Duodenal mucosa (tissue), 2 donors: ENCODE measurements around the gene ELOB.

ENCODE experiments used
- H3K27ac ChIP-seq: one replicate; pipeline ENCODE4 v1.7.0; 2013; ENCODE audit warnings: low read depth, low read length
- H3K27me3 ChIP-seq, 2 donors: one replicate each; pipeline ENCODE4 v1.7.0; 2013; ENCODE audit warnings: low read length in 2 of 2, control low read depth in 1 of 2; ENCODE audit not compliant: insufficient read depth in 2 of 2, control insufficient read depth in 1 of 2
- H3K36me3 ChIP-seq, 2 donors: one replicate each; pipeline ENCODE4 v1.7.0; 2013; ENCODE audit warnings: low read length in 2 of 2, control low read depth in 1 of 2; ENCODE audit not compliant: insufficient read depth in 2 of 2, control insufficient read depth in 1 of 2
- H3K4me1 ChIP-seq, 2 donors: one replicate each; pipeline ENCODE4 v1.7.0; 2013; ENCODE audit warnings: low read length in 2 of 2, control low read depth in 1 of 2; ENCODE audit not compliant: insufficient read depth in 2 of 2, control insufficient read depth in 1 of 2
- H3K4me3 ChIP-seq, 2 donors: one replicate each; pipeline ENCODE4 v1.7.0; 2013; ENCODE audit warnings: low read length in 2 of 2, low read depth in 1 of 2
- H3K9ac ChIP-seq, 2 donors: one replicate each; pipeline ENCODE4 v1.7.0; 2013; ENCODE audit warnings: low read length in 2 of 2, low read depth in 1 of 2
- H3K9me3 ChIP-seq, 2 donors: one replicate each; pipeline ENCODE4 v1.7.0; 2013; ENCODE audit warnings: low read length in 2 of 2, control low read depth in 1 of 2; ENCODE audit not compliant: control insufficient read depth in 1 of 2

The ELOB gene

DNA sequence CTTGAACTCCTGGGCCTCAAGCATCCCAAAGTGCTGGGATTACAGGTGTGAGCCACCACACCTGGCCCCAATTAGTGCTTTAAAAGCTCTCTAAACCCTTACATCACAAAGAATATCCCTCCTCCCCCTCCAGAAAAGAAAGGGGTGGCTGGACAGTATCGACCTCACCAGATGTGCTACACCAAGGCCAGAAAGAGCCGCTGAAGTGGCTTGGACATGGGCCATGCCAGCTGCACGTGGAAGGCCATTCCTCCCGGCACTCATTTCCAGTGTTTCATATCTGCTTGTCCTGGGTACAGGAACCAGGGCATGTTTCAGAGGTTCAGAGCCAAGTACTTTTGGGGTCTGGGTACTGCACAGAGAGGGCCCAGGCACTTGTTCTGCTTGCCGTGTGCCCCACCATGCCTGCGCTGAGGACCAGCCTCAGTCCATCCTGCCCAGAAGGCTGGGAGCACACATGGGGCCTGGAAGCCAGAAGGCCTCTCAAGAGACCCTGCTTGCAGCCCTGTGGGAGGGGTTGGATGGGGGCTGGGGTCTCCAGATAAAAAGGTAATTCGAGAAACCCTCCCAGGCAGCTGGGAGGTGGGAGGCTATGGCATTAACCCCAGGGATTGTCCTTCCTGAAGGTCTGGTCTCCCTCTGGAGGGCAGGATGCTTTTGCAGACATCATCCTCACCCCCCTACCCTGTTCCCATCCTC, 28.2 kb downstream of the ELOB start:
- Histone ChIP-seq H3K9me3 (no peaks in the 10 kb centered on the region), H3K27me3 (no peaks in the 10 kb centered on the region), H3K4me3 (no peak overlapping the region), H3K36me3 (no peaks in the 10 kb centered on the region), H3K9ac (no peak overlapping the region), H3K27ac (no peak overlapping the region), H3K4me1 (peaks cover 7 to 10% of the 10 kb centered on the region in 2 donors)

DNA sequence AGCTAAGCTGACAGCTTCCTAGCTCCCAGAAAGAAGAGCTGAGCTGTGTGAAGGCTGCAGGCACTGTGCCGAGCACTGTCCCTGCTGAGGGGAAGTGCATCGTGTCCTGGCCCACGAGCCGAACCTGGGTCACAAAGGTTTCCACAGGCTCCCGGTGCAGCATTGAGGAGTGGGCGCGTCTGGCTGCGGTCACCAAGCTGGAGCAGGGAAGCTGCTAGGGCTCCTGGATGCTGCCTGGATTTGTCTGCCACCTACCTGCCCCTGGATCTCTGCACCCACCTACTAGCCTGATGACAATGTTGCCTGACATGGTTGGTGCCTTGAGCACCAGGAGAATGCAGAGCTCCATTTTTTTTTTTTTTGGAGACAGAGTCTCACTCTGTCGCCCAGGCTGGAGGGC, 31.1 kb downstream of the ELOB start:
- no peak overlapping the region for H3K9ac ChIP-seq
- no peaks in the 10 kb centered on the region for H3K4me1 ChIP-seq
- no peak overlapping the region for H3K27ac ChIP-seq
- no peaks in the 10 kb centered on the region for H3K36me3 ChIP-seq
- H3K27me3 ChIP-seq, result no peaks in the 10 kb centered on the region
- H3K4me3 ChIP-seq, result no peak overlapping the region
- H3K9me3 ChIP-seq, result no peaks in the 10 kb centered on the region

DNA sequence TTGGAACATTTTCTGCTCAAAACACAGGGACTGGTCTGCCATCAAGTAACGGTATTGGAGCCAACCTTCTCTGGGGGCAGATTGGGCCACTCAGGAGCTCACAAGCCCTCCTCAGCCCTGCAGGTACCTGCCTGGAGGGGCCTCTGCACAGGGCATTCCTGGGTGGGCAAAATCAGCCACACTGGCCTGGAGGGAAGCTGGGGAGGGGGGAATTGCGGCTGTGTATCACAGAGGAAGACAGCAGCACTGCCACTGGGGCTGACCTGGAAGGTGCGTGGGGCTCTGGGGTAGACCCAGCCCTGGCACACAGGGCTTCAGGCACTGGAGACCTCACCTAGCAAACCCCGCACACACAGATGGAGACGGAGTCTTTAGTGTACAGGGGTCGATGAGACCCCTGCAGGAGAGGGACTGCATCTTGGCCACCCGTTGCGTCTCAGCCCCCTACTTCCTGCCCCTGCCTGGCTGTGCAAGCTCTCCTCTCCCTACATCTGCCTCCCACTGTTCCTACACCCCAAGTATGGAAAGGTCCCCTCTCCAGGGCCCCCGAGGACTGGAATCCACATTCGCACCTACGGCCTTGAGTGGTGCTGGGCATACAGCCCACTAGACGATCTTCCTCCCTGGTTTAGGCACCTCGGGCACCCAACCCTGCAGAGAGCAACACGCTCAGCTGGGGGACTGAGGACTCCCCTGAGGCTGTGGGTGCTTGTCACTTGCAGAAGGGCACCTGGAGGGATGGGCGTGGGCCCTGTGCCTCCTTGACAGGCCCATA, 31.8 kb downstream of the ELOB start:
- no peak overlapping the region for H3K9ac ChIP-seq
- no peak overlapping the region for H3K4me3 ChIP-seq
- H3K36me3 ChIP-seq, result no peaks in the 10 kb centered on the region
- H3K4me1 ChIP-seq, result no peaks in the 10 kb centered on the region
- no peaks in the 10 kb centered on the region for H3K27me3 ChIP-seq
- no peak overlapping the region for H3K27ac ChIP-seq
- no peaks in the 10 kb centered on the region for H3K9me3 ChIP-seq

DNA sequence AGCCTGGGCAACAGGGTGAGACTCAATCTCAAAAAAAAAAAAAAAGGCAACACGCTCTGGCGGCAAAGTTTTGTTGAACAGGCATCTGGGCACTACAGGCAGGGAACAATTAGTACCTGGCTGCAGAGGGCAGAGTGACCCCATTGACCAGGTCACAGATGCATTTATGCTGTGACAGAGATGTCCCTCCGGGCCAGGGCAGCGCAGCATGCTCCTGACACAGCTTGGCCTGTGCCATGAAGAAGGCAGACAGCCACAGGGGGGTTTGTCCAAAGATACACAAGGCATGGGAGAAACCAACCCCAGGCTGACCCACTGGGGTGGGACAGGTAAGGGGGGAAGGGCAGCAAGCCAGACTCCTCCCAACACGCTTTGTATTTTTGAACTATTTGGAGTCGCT, 32.4 kb downstream of the ELOB start:
- Histone ChIP-seq H3K9me3 (no peaks in the 10 kb centered on the region), H3K4me3 (no peak overlapping the region), H3K4me1 (no peaks in the 10 kb centered on the region), H3K27me3 (no peaks in the 10 kb centered on the region), H3K27ac (no peak overlapping the region), H3K36me3 (no peaks in the 10 kb centered on the region), H3K9ac (no peak overlapping the region)

DNA sequence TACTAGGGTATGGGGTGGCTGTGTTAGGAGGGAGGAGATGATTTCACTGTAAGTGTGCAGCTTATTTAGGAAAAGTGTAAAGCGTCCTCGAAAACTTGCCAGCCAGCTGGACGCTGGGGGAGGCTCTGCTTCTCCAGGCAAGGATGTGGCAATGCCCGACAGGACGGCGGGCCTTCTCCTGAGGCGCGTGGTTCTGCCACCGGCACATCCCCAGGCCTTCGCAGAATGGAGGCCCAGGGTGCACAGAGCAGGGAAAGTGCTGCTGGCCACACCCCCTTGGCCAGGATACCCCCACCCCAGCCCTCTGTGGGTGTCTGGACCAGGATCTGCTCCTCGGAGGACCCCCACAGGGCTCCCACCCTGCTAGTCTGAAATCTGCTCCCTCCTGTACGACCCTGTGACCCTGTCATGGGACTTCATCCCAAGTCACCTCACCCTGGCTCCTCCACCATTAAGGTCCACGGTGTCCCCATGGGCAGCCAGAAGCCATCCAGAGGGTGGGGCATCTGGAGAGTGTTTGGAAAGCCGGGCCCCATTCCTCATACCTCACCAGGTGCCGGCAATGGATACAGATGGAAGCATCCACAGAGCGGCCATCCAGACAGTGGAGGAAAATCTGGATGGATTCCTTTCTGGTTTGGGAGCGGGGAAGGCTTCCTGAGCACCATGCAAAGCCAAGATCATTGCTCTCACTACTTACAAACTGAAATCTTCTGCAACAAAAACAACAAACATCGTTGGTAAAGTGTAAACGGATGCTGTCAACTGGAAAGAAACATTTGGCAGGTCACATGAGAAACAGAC, 33.9 kb downstream of the ELOB start:
- H3K36me3 ChIP-seq, result no peaks in the 10 kb centered on the region
- H3K27me3 ChIP-seq, result no peaks in the 10 kb centered on the region

DNA sequence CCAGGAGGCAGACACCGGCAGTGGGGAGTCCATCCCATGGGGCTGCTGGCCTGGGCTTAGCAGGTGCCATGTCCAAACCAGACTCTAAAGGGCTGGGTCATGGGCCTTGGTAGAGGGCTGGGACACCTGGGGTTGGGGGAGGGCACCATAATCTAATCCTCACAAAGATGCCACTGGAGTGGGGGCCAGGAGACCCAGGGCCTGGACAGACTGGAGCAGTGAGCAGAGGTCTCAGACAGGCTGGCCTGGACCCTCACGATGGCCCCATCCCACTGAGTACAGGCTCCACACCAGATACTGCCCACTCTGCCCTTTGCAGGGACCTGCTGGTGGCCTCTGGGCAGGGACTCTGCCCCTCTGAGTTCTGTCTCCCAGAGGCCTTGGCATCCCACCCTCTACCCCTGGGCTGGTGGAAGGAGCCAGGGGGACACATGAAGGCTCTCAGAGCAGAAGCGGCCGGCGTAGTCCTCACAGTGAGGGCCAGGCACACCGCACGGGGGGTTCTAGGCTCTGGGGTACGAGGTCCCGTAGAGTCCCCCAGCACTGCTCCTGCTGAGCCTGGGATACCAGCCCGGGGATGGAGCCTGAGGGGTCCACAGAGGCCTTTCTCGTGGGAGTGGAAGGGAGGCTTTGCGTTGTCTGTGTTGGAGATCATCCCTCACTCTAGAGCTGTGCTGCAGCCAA, 34.6 kb downstream of the ELOB start:
- Histone ChIP-seq H3K9me3 (no peaks in the 10 kb centered on the region), H3K9ac (no peak overlapping the region), H3K27me3 (no peaks in the 10 kb centered on the region), H3K4me3 (no peak overlapping the region), H3K4me1 (no peaks in the 10 kb centered on the region), H3K27ac (no peak overlapping the region), H3K36me3 (no peaks in the 10 kb centered on the region)

More for the DNA sequence above, 33.9 kb downstream of the ELOB start:
- no peaks in the 10 kb centered on the region for H3K9me3 ChIP-seq
- no peak overlapping the region for H3K27ac ChIP-seq
- no peaks in the 10 kb centered on the region for H3K4me1 ChIP-seq
- no peak overlapping the region for H3K4me3 ChIP-seq
- no peak overlapping the region for H3K9ac ChIP-seq

DNA sequence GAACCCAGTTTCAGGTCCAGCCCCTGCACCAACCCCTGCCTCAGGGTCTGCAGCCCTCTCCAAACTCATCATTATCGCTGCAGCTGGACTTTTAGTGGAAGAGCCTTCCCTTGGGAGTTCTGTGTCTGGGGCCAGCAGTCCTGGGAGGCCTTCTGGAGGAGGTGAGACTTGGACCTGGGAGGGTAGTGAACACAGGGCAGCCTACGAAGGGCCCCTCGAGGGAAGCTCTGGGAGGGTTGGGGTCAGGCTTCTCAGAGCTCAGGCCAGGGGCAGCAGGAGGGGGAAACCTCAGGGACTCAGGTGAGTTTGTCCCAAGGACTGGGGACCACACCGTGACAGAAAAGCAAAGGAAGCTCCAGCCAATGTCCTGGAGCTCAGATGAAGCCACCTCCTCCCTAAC, 35.9 kb downstream of the ELOB start:
- Histone ChIP-seq H3K36me3 (no peaks in the 10 kb centered on the region), H3K4me1 (no peaks in the 10 kb centered on the region), H3K27me3 (no peaks in the 10 kb centered on the region), H3K27ac (no peak overlapping the region), H3K9me3 (no peaks in the 10 kb centered on the region), H3K9ac (no peak overlapping the region), H3K4me3 (no peak overlapping the region)

DNA sequence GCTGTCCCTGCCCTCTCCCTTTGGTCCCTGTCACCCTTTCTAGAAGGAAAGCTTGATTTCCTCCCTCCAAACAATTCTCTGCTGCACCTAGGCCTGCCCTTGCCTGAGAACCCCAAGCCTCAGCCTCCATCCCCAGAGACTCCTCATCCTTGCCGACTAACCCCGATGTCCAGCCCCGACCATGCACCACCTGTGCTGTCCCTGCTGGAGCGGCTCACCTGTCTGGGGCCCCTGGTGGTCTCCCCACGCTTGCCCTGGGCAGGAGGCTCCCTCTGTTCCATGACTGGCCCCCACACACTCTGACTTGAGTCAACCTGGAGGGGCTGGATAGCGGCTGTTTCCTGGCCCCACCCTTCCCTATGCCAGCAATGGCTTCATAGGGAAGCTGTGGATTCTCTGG, 36.6 kb downstream of the ELOB start:
- Histone ChIP-seq H3K4me3 (no peak overlapping the region), H3K4me1 (no peaks in the 10 kb centered on the region), H3K27me3 (no peaks in the 10 kb centered on the region), H3K36me3 (no peaks in the 10 kb centered on the region), H3K9me3 (no peaks in the 10 kb centered on the region), H3K9ac (no peak overlapping the region), H3K27ac (no peak overlapping the region)

DNA sequence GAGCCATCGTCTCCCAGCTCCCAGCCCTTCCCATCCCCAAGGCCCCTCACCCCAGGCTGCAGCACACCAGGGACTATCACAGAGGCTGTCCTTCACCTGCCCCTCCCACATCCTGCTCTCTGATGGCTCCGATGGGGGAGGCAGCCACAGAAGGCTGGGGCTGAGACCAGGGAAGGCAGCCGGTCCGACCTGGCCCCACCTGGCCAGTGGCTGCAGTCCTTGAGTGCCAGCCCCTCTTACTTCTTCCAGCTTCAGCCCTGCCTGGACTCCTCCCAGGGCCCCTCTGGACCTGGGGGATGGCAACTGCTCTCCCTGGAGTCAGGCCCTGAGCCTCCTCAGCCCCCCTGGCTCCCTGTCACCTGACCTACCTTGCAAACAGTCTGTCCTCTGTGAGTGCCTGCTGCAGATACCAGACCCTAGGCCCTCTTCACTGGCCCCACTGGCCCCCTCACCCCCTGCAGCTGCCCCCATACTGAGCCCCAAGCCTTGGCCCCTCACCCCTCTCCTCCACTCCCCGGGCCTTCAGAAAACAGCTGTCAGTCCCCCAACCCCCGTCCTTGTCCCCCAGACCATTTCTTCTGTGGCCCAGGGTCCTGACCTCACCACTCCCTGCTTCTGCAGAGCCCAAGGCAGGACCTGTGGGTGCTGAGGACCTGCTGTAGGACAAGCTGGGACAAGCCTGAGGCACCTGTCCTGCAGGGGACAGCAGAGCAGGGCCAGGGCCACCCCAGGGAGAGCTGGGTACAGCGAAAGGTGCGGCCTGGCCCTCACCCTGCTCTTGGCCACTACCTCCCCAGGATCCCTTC, 37.3 kb downstream of the ELOB start:
- H3K4me1 ChIP-seq, result no peaks in the 10 kb centered on the region
- no peaks in the 10 kb centered on the region for H3K36me3 ChIP-seq
- no peaks in the 10 kb centered on the region for H3K9me3 ChIP-seq
- no peaks in the 10 kb centered on the region for H3K27me3 ChIP-seq
- H3K4me3 ChIP-seq, result no peak overlapping the region
- no peak overlapping the region for H3K9ac ChIP-seq
- no peak overlapping the region for H3K27ac ChIP-seq
